H1 (cell line): ENCODE results near the gene HBB.

ENCODE experiments used
- EZH2 ChIP-seq: fragments of 200-600 bp; sonication (generic); IDR thresholded peaks from 2 replicates; pipeline ENCODE4 v1.7.1; 2012; ENCODE audit warnings: low read depth, mild to moderate bottlenecking, moderate library complexity, low read length, inconsistent platforms; ENCODE audit not compliant: severe bottlenecking
- POLR2A ChIP-seq, 2 experiments: IDR thresholded peaks; 1 replicate in 1 of 2; 2 replicates in 1 of 2; pipeline ENCODE4 v1.6.1; 2011; ENCODE audit warnings: low read depth in 2 of 2, low read length in 2 of 2, mild to moderate bottlenecking in 2 of 2; ENCODE audit errors: control extremely low read depth in 1 of 2
- RNF2 ChIP-seq: fragments of 200-900, 300-1000 bp; sonication (generic); IDR thresholded peaks from 2 replicates; pipeline ENCODE4 v1.7.1; 2016; ENCODE audit warnings: borderline replicate concordance, low read depth, mild to moderate bottlenecking, antibody characterized with exemption, low read length; ENCODE audit not compliant: poor library complexity, severe bottlenecking; ENCODE audit errors: missing control alignments
- TBP ChIP-seq: IDR thresholded peaks from 2 replicates; pipeline ENCODE4 v1.6.1; 2011; ENCODE audit warnings: low read depth, low read length, improper control_type of control experiment

DNA sequence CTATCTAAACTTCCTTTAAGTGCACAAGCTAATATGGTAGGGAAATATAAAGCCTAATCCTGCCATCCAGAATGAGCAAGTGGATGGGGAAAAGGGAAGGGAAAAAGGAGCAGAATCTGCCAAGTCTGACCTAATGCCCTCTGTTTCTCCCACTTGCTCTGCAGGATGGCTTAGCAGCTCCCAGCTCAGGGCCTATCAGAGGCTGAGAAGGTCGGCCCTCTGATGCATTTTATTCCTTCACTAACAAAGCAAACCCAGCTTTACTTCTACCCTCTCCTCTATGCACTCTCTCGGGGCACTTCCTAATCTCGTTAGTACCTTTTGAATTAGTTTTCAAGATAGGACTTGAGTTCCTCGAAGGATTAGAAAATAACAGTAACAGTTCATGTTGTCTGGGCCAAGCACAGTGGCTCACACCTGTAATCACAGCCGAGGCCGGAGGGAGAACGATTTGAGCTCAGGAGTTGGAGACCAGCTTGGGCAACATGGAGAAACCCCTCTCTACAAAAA, 16.4 kb downstream of the HBB start:
- TF ChIP-seq RNF2 (no peak), EZH2 (no peak), TBP (no peak), POLR2A (IDR thresholded peaks at IDR 0.05; ENCODE audit: control extremely low read depth in 1 of 2, low read depth in 2 of 2, low read length in 2 of 2) (no peak)
